Breast epithelium (tissue), 3 donors: Measurements from ENCODE around the gene TMEM187.

Experiments used
- POLR2A ChIP-seq: fragments of 450-650 bp; IDR thresholded peaks from one replicate; pipeline ENCODE4 v1.6.1; 2016; ENCODE audit warnings: antibody characterized with exemption, mild to moderate bottlenecking, moderate library complexity
- POLR2AphosphoS5 ChIP-seq, 3 donors: sonication (generic); formaldehyde crosslinking; IDR thresholded peaks; one replicate each; pipeline ENCODE4 v1.6.1; 2017; ENCODE audit warnings: antibody characterized with exemption in 3 of 3
- TF ChIP-seq, protein P1 (sequence below), 3 donors: fragments of 450-650 bp; IDR thresholded peaks; one replicate each; pipeline ENCODE4 v1.5.1; 2016 to 2017; ENCODE audit warnings: antibody characterized with exemption in 3 of 3, mild to moderate bottlenecking in 3 of 3, moderate library complexity in 3 of 3

DNA sequence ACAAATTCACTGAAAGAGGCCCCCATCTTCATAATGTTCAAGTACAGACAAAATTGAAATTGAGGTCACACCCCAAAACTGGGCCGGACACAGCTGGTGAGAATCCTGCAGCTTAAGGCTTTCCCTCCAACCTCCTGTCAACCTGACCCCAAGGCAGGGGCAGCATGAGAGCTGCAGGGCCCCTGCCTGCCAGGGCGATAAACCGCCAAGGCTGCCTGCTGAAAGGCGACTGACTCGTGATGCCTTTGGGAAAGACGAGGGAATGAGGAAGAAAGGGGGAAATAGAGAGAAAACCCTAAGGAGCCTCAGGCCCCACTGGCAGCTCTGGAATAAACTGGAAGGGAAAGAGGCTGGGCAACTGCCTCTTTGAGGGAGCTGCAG, 54.5 kb downstream of the TMEM187 start:
- TF ChIP-seq, protein P1, sequence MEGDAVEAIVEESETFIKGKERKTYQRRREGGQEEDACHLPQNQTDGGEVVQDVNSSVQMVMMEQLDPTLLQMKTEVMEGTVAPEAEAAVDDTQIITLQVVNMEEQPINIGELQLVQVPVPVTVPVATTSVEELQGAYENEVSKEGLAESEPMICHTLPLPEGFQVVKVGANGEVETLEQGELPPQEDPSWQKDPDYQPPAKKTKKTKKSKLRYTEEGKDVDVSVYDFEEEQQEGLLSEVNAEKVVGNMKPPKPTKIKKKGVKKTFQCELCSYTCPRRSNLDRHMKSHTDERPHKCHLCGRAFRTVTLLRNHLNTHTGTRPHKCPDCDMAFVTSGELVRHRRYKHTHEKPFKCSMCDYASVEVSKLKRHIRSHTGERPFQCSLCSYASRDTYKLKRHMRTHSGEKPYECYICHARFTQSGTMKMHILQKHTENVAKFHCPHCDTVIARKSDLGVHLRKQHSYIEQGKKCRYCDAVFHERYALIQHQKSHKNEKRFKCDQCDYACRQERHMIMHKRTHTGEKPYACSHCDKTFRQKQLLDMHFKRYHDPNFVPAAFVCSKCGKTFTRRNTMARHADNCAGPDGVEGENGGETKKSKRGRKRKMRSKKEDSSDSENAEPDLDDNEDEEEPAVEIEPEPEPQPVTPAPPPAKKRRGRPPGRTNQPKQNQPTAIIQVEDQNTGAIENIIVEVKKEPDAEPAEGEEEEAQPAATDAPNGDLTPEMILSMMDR (IDR thresholded peaks at IDR 0.05), result no peak
- TF ChIP-seq POLR2A, result no peak
- TF ChIP-seq POLR2AphosphoS5 (IDR thresholded peaks at IDR 0.05), result no peak
